Erythroblast (primary cell): Measurements from ENCODE around the gene OR10J5.

Source experiments
- GATA1 ChIP-seq: IDR thresholded peaks from 2 replicates; pipeline ENCODE4 v1.6.1; 2011; ENCODE audit warnings: low read depth, mild to moderate bottlenecking, control low read depth, low read length, moderate library complexity
- POLR2A ChIP-seq: IDR thresholded peaks from 2 replicates; pipeline ENCODE4 v1.6.1; 2011; ENCODE audit warnings: mild to moderate bottlenecking, low read length

DNA sequence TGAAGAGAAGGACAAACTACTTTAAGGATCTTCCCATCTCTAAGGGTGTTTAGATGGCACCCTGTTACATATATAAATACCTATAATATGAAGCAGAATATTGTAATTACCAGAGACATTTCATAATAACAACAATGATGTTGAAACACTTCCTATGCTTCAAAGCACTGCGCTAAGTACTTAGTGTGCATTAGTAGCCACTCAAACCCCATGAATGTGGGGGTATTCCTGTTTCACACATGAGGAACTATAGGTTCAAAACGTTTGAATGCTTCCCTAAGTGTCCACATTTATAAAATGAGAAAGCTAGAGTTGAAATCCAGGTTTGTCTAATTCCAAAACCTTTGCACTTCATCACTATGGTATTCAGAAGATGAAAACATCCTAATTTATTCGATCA is 18.5 kb upstream of the OR10J5 start:
- TF ChIP-seq POLR2A, result no peak
- TF ChIP-seq GATA1, result no peak
